Activated CD4-positive, alpha-beta T cell treated with anti-CD3 and anti-CD28 coated beads, Interleukin-2, amount 10 ng/mL, durations not matched to agents 24 days and 14 days (primary cell): ENCODE data around the gene SLC37A3. TPM values are rescaled to one million over a fixed set of nuclear protein-coding genes. Genes with fewer than 3 reads are reported as not detected.
"Not testable (repeated sequence)": the region's sequence is repeated elsewhere in the genome, so short reads cannot be mapped to it uniquely, and the experiment has no call there.

Experiments
- DNase-seq: peaks from one replicate; pipeline ENCODE4 v3.0.0; 2022
- H3K27ac Mint-ChIP-seq: one replicate; pipeline ENCODE4 v1.8.0; 2022; ENCODE audit warnings: mild to moderate bottlenecking, mixed read lengths
- H3K27me3 Mint-ChIP-seq: one replicate; pipeline ENCODE4 v1.8.0; 2022; ENCODE audit warnings: mixed read lengths
- H3K36me3 Mint-ChIP-seq: one replicate; pipeline ENCODE4 v1.8.0; 2022; ENCODE audit warnings: low read depth, mild to moderate bottlenecking, mixed read lengths
- H3K4me1 Mint-ChIP-seq: one replicate; pipeline ENCODE4 v1.8.0; 2021; ENCODE audit warnings: mixed read lengths
- H3K4me3 Mint-ChIP-seq: one replicate; pipeline ENCODE4 v1.8.0; 2022; ENCODE audit warnings: mild to moderate bottlenecking, moderate library complexity, mixed read lengths
- H3K9me3 Mint-ChIP-seq: one replicate; pipeline ENCODE4 v1.8.0; 2021; ENCODE audit warnings: mixed read lengths
- intact Hi-C: fragments of 100-400 bp; cut with micrococcal nuclease; formaldehyde crosslinking; loops from one replicate; pipeline ENCODE4 v1.15.1; 2023
- total RNA-seq: library from RNA; stranded (reverse); gene quantifications from 2 replicates; pipeline ENCODE4 v1.2.3, GENCODE V29; 2022

The SLC37A3 gene
- 162 and 167 TPM in 2 replicates for total RNA-seq

- intact Hi-C loops: loop anchor here (1.0 kb wide), 2 partner anchors 10 to 223 kb away; no protein-coding TSS in a partner anchor
- peak; percentile 96 for DNase-seq
- peak within 1 kb of the TSS; percentile 96 for H3K4me3 Mint-ChIP-seq
- peaks cover 30% of the 10 kb centered on the region for H3K4me1 Mint-ChIP-seq
- peak within 1 kb of the TSS; percentile 92 for H3K27ac Mint-ChIP-seq
- peaks cover 30% of the 10 kb centered on the region for H3K36me3 Mint-ChIP-seq
- H3K27me3 Mint-ChIP-seq: no peaks in the 10 kb centered on the region
- no peaks in the 10 kb centered on the region for H3K9me3 Mint-ChIP-seq
These were observed at the start of gene SLC37A3 for GRCh38 chr7:140397784-140398750. TSS of gene SLC37A3 (minus strand) at chr7:140398530. CDS start at chr7:140382526, 16,004 bp downstream.

DNA sequence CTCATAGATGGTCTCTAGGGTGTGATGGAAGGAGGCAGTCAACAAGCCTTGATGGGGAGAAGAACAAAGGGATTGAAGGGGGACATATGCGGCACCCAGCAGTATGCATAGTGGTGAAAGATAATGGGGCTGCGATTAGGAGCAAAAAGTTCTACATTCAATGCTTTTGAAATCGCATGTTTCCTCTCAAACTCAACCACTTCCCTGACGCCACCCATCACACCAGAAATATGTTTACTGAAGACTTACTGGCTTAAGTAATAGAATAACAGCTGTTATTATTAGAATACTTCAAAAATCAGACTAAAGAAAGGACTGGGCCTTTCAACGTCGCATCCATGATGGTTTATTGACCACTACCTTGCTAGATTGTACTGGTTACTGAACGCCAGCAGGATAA, 49.5 kb upstream of the SLC37A3 start:
- intact Hi-C loops: no loop called here
- no peak overlapping the region for H3K27ac Mint-ChIP-seq
- peaks cover 5% of the 10 kb centered on the region for H3K36me3 Mint-ChIP-seq
- H3K4me1 Mint-ChIP-seq: peaks cover 25% of the 10 kb centered on the region
- H3K27me3 Mint-ChIP-seq: no peaks in the 10 kb centered on the region
- no peak for DNase-seq
- no peak overlapping the region for H3K4me3 Mint-ChIP-seq
- no peaks in the 10 kb centered on the region for H3K9me3 Mint-ChIP-seq

- DNase-seq: no peak
- H3K9me3 Mint-ChIP-seq: no peaks in the 10 kb centered on the region
- H3K27me3 Mint-ChIP-seq: no peaks in the 10 kb centered on the region
- no peaks in the 10 kb centered on the region for H3K36me3 Mint-ChIP-seq
- H3K27ac Mint-ChIP-seq: no peak overlapping the region
- H3K4me3 Mint-ChIP-seq: no peak overlapping the region
- peaks cover 20% of the 10 kb centered on the region for H3K4me1 Mint-ChIP-seq
- intact Hi-C loops: no loop called here
These were observed 48.1 kb upstream of the SLC37A3 start for GRCh38 chr7:140446467-140446866.

DNA sequence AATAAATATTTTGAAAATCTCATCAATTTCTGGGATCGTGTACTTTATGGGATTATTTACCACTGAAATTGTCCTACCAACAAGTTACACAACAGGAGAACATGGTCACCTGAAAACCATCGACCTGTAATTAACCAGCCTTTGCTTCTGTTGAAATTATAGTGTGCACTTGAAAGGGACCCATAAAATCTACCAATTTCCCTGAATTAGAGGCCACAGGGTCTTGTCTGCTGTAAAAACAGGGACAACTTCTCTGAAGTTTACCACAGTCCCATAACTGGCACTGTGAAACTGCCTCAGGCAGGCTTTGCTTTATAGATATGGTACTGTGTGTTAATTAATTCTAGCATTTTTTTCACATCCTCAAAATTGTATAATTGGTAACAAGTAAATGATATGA, 43.2 kb upstream of the SLC37A3 start:
- Mint-ChIP-seq H3K36me3 (no peaks in the 10 kb centered on the region), H3K27ac (no peak overlapping the region), H3K27me3 (no peaks in the 10 kb centered on the region), H3K9me3 (no peaks in the 10 kb centered on the region), H3K4me3 (no peak overlapping the region), H3K4me1 (peaks cover 14% of the 10 kb centered on the region)
- DNase-seq: no peak
- intact Hi-C loops: no loop called here

GRCh38 chr7:140440593-140440992, 42.3 kb upstream of the SLC37A3 start:
- H3K27ac Mint-ChIP-seq: no peak overlapping the region
- no peak overlapping the region for H3K4me3 Mint-ChIP-seq
- H3K4me1 Mint-ChIP-seq: peaks cover 14% of the 10 kb centered on the region
- intact Hi-C loops: no loop called here
- H3K27me3 Mint-ChIP-seq: no peaks in the 10 kb centered on the region
- no peaks in the 10 kb centered on the region for H3K36me3 Mint-ChIP-seq
- no peaks in the 10 kb centered on the region for H3K9me3 Mint-ChIP-seq
- DNase-seq: no peak

DNA sequence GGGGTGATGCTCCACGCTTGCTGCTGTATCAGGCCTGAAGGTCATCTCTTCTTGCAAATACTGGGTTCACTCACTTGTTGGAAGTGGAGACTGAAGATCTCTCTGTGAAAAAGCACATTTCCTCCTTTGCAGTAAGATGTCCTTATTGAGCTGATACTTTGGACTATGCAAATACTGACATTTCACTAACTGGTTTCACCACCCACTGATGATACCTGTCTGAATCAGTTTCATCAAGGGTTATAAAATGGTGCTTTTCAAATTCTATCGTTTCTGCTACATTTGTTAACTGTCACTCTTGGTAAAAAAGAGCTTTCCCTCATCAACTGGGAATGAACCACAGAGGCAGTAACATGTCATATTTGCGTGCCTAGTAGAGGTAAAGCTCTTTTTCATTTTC, 41.0 kb upstream of the SLC37A3 start:
- DNase-seq: no peak
- H3K27me3 Mint-ChIP-seq: no peaks in the 10 kb centered on the region
- intact Hi-C loops: loop anchor here (1.0 kb wide), 1 partner anchor 37 kb away; no protein-coding TSS in a partner anchor
- no peak overlapping the region for H3K4me3 Mint-ChIP-seq
- no peaks in the 10 kb centered on the region for H3K9me3 Mint-ChIP-seq
- H3K4me1 Mint-ChIP-seq: peaks cover 14% of the 10 kb centered on the region
- peak overlapping the region; percentile 84 for H3K27ac Mint-ChIP-seq
- no peaks in the 10 kb centered on the region for H3K36me3 Mint-ChIP-seq

- no peak overlapping the region for H3K4me3 Mint-ChIP-seq
- H3K27me3 Mint-ChIP-seq: no peaks in the 10 kb centered on the region
- no peaks in the 10 kb centered on the region for H3K9me3 Mint-ChIP-seq
- no peak for DNase-seq
- no peaks in the 10 kb centered on the region for H3K36me3 Mint-ChIP-seq
- peaks cover 8% of the 10 kb centered on the region for H3K4me1 Mint-ChIP-seq
- intact Hi-C loops: no loop called here
- no peak overlapping the region for H3K27ac Mint-ChIP-seq
These were observed 37.0 kb upstream of the SLC37A3 start for GRCh38 chr7:140435252-140435895.

GRCh38 chr7:140433396-140433795, 35.1 kb upstream of the SLC37A3 start:
- H3K9me3 Mint-ChIP-seq: no peaks in the 10 kb centered on the region
- no peak overlapping the region for H3K4me3 Mint-ChIP-seq
- no peak for DNase-seq
- H3K27ac Mint-ChIP-seq: no peak overlapping the region
- no peaks in the 10 kb centered on the region for H3K27me3 Mint-ChIP-seq
- no peaks in the 10 kb centered on the region for H3K4me1 Mint-ChIP-seq
- intact Hi-C loops: no loop called here
- no peaks in the 10 kb centered on the region for H3K36me3 Mint-ChIP-seq

DNA sequence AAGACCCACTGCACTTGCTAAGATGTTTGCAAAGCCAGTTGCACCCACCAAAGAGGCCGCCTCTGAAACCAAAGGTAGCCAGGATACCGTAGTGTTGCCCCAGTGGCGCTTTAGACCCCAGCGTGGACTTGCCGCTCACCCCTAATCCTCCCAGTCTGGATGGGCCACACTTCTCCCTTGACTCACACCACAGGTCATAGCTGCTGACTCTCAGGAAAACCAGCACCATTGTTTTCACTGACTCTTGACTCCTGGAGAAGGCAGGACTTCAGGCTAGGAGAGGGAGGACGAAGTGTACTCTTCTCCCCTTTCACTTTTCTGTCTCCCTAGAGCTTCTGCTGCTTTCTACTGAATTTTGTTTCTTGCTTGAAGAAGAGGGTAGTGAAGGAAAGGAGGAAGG, 27.8 kb upstream of the SLC37A3 start:
- H3K36me3 Mint-ChIP-seq: peaks cover 9% of the 10 kb centered on the region
- no peak overlapping the region for H3K27ac Mint-ChIP-seq
- intact Hi-C loops: no loop called here
- no peak for DNase-seq
- H3K27me3 Mint-ChIP-seq: no peaks in the 10 kb centered on the region
- peaks cover 3% of the 10 kb centered on the region for H3K4me1 Mint-ChIP-seq
- H3K4me3 Mint-ChIP-seq: no peak overlapping the region
- H3K9me3 Mint-ChIP-seq: no peaks in the 10 kb centered on the region

- no peak for DNase-seq
- Mint-ChIP-seq H3K27ac (no peak overlapping the region), H3K27me3 (no peaks in the 10 kb centered on the region), H3K9me3 (no peaks in the 10 kb centered on the region), H3K4me3 (no peak overlapping the region), H3K4me1 (peaks cover 3% of the 10 kb centered on the region), H3K36me3 (peaks cover 9% of the 10 kb centered on the region)
- intact Hi-C loops: no loop called here
These were observed 27.4 kb upstream of the SLC37A3 start for GRCh38 chr7:140425718-140426117.

DNA sequence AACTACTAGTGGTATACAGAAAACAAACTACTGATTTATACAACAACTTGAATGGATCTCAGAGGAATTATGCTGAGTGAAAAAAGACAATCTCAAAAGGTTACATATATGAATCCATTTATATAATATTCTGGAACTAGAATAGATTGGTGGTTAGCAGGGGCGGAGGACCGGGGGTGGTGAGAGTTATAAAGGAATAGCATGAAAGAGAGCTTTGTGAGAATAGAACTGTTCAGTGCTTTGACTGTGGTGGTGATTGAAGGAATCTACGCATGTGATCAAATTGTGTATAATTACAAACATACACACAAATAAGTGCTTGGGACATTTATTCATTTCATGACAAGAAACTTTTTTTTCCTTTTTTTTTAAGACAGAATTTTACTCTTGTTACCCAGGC, 25.2 kb upstream of the SLC37A3 start:
- H3K4me3 Mint-ChIP-seq: no peak overlapping the region
- peaks cover 14% of the 10 kb centered on the region for H3K36me3 Mint-ChIP-seq
- no peaks in the 10 kb centered on the region for H3K27me3 Mint-ChIP-seq
- H3K4me1 Mint-ChIP-seq: peaks cover 10% of the 10 kb centered on the region
- DNase-seq: no peak
- H3K27ac Mint-ChIP-seq: no peak overlapping the region
- H3K9me3 Mint-ChIP-seq: no peaks in the 10 kb centered on the region
- intact Hi-C loops: no loop called here

- Mint-ChIP-seq H3K9me3 (no peaks in the 10 kb centered on the region), H3K27me3 (no peaks in the 10 kb centered on the region), H3K27ac (no peak overlapping the region), H3K4me1 (peaks cover 18% of the 10 kb centered on the region), H3K4me3 (no peak overlapping the region), H3K36me3 (peaks cover 17% of the 10 kb centered on the region)
- intact Hi-C loops: no loop called here
- DNase-seq: no peak
These were observed 23.2 kb upstream of the SLC37A3 start for GRCh38 chr7:140421521-140421920.

DNA sequence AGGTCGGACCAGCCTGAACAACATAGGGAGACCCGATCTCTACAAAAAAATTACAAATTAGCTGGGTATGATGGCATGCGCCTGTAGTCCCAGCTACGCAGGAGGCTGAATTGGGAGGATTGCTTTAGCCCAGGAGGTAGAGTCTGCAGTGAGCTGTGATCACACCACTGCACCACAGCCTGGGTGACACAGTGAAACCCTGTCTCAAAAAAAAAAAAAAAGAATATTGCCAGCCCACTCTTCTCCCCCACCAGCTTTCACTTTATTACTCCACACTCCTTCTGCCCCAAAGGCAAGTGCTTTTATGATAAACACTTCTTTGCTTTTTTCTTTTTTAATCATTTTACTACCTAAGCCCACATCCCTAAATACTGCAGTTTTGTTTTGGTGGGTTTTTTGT, 20.3 kb upstream of the SLC37A3 start:
- Mint-ChIP-seq H3K4me1 (peaks cover 24% of the 10 kb centered on the region), H3K4me3 (no peak overlapping the region), H3K36me3 (peaks cover 27% of the 10 kb centered on the region), H3K27me3 (no peaks in the 10 kb centered on the region), H3K27ac (peak overlapping the region; percentile 63), H3K9me3 (no peaks in the 10 kb centered on the region)
- no peak for DNase-seq
- intact Hi-C loops: no loop called here

- H3K27ac Mint-ChIP-seq, H3K4me3 Mint-ChIP-seq, intact Hi-C loops, H3K9me3 Mint-ChIP-seq, H3K27me3 Mint-ChIP-seq, DNase-seq: not testable (repeated sequence)
- H3K4me1 Mint-ChIP-seq: peaks cover 21% of the 10 kb centered on the region
- H3K36me3 Mint-ChIP-seq: peaks cover 30% of the 10 kb centered on the region
These were observed 19.8 kb upstream of the SLC37A3 start for GRCh38 chr7:140418156-140418472.
